Progenitor cell of endocrine pancreas (in vitro differentiated cells): ENCODE results near the gene TMEM167A. TPM values are rescaled to one million over a fixed set of nuclear protein-coding genes. Genes with fewer than 3 reads are reported as not detected.

Experiments
- DNase-seq: peaks from one replicate; pipeline ENCODE4 v3.0.0; 2021; ENCODE audit warnings: low spot score; ENCODE audit not compliant: unreplicated experiment
- H3K27ac Mint-ChIP-seq: 2 replicates; pipeline ENCODE4 v1.8.0; 2021; ENCODE audit warnings: mild to moderate bottlenecking, moderate library complexity, mixed read lengths
- H3K27me3 Mint-ChIP-seq: 2 replicates; pipeline ENCODE4 v1.8.0; 2021; ENCODE audit warnings: mixed read lengths
- H3K36me3 Mint-ChIP-seq: 2 replicates; pipeline ENCODE4 v1.8.0; 2022; ENCODE audit warnings: mixed read lengths; ENCODE audit not compliant: insufficient read depth
- H3K4me1 Mint-ChIP-seq: 2 replicates; pipeline ENCODE4 v1.8.0; 2021; ENCODE audit warnings: low read depth, mixed read lengths
- H3K4me3 Mint-ChIP-seq: 2 replicates; pipeline ENCODE4 v1.8.0; 2021; ENCODE audit warnings: low read depth, mild to moderate bottlenecking, moderate library complexity, mixed read lengths
- H3K9me3 Mint-ChIP-seq: 2 replicates; pipeline ENCODE4 v1.8.0; 2021; ENCODE audit warnings: low read depth, mixed read lengths
- CTCF ChIP-seq: fragments of 200-600 bp; sonication (generic); IDR thresholded peaks from one replicate; pipeline ENCODE4 v1.5.0; 2021; ENCODE audit warnings: antibody characterized with exemption, mild to moderate bottlenecking; ENCODE audit not compliant: unreplicated experiment
- total RNA-seq: library from RNA; stranded (reverse); gene quantifications from 2 replicates; pipeline ENCODE4 v1.2.1, GENCODE V29; 2021

Gene TMEM167A
- total RNA-seq, 1 donor from 2014 or later, result 152 TPM

GRCh38 chr5:83003791-83004190 is 73.4 kb downstream of the TMEM167A start:
- Mint-ChIP-seq H3K4me3 (no peak overlapping the region), H3K36me3 (no peaks in the 10 kb centered on the region), H3K27me3 (no peaks in the 10 kb centered on the region), H3K9me3 (no peaks in the 10 kb centered on the region), H3K27ac (no peak overlapping the region), H3K4me1 (peaks cover 11% of the 10 kb centered on the region)
- TF ChIP-seq CTCF, result no peak
- DNase-seq, result no peak

Other genes with a start within 250 kb of the TMEM167A start
- 12.9 and 13.1 TPM in 2 replicates for gene XRCC4, start 153 bp upstream of the TMEM167A start, total RNA-seq